ENCODE data around the gene TDRD10.

GRCh38 chr1:154553056-154554030 is 51.3 kb downstream of the TDRD10 start:
- TF ChIP-seq FOSL1 (IDR thresholded peaks at IDR 0.05; ENCODE audit: insufficient read depth, low read depth, low read length): no peak
- no peak for TF ChIP-seq POLR2A (IDR thresholded peaks at IDR 0.05; ENCODE audit: control extremely low read depth in 1 of 2, low read depth in 2 of 2, low read length in 2 of 2)
- no peak for TF ChIP-seq E2F6 (IDR thresholded peaks at IDR 0.05)
- TF ChIP-seq CREB1 (IDR thresholded peaks at IDR 0.05): no peak
- TF ChIP-seq CBX8 (IDR thresholded peaks at IDR 0.05; ENCODE audit: borderline replicate concordance, low read depth, low read length): no peak
- no peak for TF ChIP-seq HDAC6 (IDR thresholded peaks at IDR 0.05; ENCODE audit: low read depth, low read length)
- no peak for TF ChIP-seq KDM1A (IDR thresholded peaks at IDR 0.05; ENCODE audit: borderline replicate concordance, low read length)
- no peak for TF ChIP-seq CEBPB (IDR thresholded peaks at IDR 0.05; ENCODE audit: low read depth, low read length)
- no peak for TF ChIP-seq EZH2 (IDR thresholded peaks at IDR 0.05; ENCODE audit: low read depth, low read length, severe bottlenecking)
- no peak for TF ChIP-seq CTCF (IDR thresholded peaks at IDR 0.05; ENCODE audit: control extremely low read depth in 1 of 3, insufficient read depth in 1 of 3, low read depth in 1 of 3, low read length in 3 of 3)
- no peak for TF ChIP-seq EP300 (IDR thresholded peaks at IDR 0.05; ENCODE audit: borderline replicate concordance in 1 of 2, low read depth in 2 of 2, low read length in 2 of 2)

Data from H1 (cell line).